HG02840 (cell line): ENCODE measurements around the gene SLC4A5.

ENCODE experiments used
- ATAC-seq: cut with Tn5 transposase; IDR thresholded peaks from one replicate; pipeline ENCODE4 v1.9.1; 2021; ENCODE audit warnings: mild to moderate bottlenecking, moderate library complexity, moderate number of reproducible peaks; ENCODE audit not compliant: unreplicated experiment, low FRiP score

The SLC4A5 gene

GRCh38 chr2:74178211-74179062 is 164.8 kb downstream of the SLC4A5 start, which contains the start of gene MOB1A:
MOB1A (minus strand) TSS chr2:74178879; CDS start chr2:74178674, 205 bp downstream.
- ATAC-seq = peak; percentile 83

DNA sequence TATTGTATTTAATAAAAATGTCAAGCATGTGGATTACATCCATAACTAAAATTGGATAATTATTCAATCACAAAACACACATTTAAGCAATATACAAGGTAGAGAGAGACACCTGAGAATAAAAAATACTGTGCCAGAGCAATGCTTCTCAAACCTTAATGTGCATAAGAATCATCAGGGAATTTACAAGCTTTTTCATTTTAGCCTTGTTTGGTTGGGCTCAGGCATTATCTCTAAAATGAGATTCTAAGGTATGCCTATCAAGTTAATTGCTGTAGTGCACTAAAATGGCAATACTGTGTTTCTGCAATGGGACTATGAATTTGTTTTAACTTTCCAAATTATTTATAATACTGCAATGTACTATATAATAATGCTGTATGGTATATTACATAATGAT is 165.5 kb downstream of the SLC4A5 start:
- ATAC-seq = no peak

DNA sequence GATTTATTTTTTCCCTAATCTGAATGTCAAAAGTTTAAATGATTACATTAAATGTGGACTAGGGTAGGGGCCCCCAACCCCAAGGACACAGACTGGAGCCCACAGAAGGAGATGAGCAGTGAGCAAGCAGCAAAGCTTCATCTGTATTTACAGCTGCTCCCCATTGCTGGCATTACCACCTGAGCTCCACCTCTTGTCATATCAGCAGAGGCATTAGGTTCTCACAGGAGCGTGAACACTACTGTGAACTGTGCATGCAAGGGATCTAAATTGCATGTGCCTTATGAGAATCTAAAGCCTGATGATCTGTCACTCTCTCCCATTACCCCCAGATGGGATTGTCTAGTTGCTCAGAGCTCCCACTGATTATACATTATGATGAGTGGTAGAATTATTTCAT is 168.3 kb downstream of the SLC4A5 start:
- no peak for ATAC-seq

DNA sequence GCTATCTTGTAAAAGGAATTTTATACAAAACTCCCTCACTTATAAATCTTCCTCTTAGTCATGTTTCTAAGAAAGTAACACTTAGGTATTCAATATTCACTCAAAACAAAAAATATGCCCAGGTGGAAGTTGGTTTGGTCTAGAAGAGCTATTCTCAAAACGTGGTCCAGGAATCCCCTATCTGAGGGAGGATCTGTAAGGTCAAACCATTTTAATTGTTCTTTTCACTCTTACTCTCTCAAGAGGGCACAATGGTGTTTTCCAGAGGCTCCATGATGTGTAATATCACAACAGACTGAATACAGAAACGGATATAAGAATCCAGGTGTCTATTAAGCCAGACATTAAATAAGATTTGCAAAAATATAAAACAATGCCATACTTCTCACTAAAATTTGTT is 174.5 kb downstream of the SLC4A5 start:
- ATAC-seq = no peak
